Activated CD8-positive, alpha-beta memory T cell treated with anti-CD3 and anti-CD28 coated beads, Interleukin-2, amount 50 U/mL, for 1 hour (primary cell): ENCODE measurements around the gene NMT1.

ENCODE experiments used
- DNase-seq: peaks from one replicate; pipeline ENCODE4 v3.0.0-alpha.2; 2020; ENCODE audit errors: extremely low read depth

NMT1 gene

DNA sequence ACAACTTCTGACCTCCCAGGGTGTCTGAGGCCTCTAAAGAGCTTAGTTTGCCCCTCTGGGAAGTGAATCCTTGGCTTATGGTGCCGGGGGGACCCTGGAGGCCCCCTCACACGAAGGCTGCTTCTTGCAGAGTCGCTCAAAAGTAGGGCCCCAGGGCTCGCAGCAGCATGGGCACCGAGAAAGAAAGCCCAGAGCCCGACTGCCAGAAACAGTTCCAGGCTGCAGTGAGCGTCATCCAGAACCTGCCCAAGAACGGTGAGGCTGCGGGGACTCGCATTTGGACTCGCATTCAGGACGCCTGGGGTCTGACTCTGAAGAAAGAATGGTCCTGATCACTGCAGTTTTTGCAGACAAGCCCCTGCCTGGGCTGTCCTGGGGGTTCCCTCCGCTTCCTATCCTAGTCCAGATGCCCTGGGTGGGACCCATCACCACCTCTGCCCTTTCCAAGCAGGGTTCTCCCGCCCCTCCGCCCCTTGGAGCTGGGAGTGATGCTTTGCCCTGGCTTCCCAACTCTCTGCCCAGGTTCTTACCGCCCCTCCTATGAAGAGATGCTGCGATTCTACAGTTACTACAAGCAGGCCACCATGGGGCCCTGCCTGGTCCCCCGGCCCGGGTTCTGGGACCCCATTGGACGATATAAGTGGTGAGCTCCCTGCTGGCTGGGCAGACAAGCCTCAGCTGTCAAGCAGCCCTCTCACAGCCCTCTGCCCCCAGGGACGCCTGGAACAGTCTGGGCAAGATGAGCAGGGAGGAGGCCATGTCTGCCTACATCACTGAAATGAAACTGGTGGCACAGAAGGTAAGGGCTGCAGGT lies 75.1 kb downstream of the NMT1 start:
- DNase-seq = no peak

- no peak for DNase-seq
These were observed 75.9 kb downstream of the NMT1 start for GRCh38 chr17:45136846-45137560.

GRCh38 chr17:45137561-45138305 lies 76.6 kb downstream of the NMT1 start:
- no peak for DNase-seq

- no peak for DNase-seq
These were observed 77.9 kb downstream of the NMT1 start for GRCh38 chr17:45138911-45139532.

DNA sequence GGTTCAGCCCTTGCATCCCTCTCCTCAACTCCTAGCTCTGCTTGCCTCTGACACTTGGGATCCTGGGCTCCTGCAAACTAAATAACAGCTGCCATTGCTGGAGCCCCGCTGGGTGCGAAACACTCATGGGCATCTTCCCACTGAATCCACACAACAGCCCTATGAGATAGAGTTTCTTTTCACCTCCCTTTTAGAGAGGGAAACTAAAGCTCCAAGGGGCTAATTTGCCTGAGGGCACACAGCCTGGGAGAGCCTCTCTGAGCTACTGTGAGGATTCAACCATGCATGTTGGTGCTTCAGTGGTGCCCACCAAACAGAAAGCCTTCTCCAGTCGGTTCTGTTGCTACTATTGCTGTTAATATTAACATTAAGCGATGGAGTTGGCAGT lies 78.4 kb downstream of the NMT1 start:
- no peak for DNase-seq

DNA sequence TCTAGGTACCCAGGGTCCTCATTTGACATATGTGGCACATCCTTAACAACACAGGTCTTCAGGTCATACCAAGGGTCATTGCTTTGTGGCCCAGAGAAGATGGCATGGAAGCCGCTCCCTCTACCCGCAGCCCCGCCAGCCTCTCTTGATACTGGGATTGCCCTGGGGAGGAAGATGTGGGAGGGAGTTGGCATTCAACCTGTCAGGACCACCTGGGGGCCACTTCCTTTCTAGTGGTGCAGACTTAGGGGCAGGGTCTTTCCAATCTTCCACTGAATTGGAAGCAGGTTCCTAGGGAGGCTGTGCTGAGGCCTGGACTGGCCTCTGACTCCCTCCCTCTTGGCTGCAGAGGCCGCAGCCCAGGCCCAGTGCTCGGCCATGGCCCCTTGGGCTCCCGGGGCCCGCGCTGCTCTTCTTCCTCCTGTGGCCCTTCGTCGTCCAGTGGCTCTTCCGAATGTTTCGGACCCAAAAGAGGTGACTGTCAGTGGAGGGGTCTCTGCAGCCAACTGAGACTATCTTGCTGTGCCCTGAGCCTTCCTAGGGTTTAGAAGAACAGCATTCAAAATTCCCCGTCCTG lies 82.1 kb downstream of the NMT1 start:
- no peak for DNase-seq

DNA sequence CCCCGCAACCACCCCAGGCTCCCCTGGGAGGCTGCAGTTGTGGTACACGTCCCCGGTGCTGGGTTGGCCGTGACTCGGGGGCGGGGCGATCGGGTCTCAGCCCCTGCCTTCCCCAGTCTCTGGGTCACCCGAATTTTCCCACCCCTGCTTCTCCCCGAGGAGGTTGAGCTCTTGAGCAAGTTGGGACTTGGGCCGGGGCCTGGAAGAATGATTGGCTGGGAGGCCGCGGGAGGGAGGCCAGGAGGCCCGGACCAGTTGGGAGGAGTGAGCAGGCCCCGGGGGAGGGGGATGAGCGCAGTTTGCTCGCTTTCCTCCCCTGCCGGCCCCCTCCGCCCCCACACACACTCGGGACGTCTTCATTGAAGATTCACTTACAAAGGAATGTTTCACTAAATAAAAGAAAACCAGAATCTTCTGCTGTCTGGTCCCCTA lies 82.7 kb downstream of the NMT1 start:
- no peak for DNase-seq

DNA sequence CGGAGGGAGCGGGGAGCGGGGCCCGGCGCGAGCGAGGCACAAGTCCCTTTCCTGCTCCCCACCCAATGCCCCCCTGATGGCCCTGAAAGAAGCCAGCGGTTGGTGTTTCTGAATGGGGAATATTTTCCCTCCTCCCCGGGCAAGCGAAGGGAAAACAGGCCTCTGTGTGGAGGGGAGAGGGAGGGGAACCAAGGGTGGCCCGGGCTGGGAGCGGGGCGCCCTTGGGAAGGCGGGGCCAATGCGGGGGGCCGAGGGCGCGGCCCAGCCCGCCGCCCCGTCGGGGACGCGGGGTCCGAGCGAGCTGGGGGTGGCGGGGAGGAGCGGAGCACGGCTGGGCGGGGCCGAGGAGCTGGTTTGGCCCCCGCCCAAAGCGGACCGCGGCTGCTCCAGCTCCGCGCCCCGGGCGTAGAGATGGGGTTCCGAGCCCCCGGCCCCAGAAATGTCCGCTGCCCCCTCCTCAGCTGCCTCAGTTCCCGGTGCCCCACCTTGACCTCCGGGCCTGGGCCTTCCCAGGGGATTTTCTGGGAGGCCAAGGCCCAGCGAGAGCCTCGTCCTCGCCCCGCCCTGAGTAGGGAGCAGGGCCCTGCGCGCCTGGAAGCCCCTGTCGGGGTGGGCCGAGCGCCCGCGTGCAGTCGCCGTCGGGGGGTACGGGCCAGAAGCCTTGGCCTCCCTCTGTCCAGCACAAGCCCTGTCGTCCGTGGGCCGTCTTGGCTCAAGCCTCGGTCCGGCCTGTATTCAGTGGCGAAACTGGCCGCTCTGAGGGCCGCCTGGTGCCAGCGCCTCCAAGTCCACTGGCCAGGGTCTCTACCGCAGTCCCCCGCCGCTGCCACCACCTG lies 83.3 kb downstream of the NMT1 start:
- DNase-seq = no peak

GRCh38 chr17:45145035-45145389 lies 83.9 kb downstream of the NMT1 start:
- no peak for DNase-seq

DNA sequence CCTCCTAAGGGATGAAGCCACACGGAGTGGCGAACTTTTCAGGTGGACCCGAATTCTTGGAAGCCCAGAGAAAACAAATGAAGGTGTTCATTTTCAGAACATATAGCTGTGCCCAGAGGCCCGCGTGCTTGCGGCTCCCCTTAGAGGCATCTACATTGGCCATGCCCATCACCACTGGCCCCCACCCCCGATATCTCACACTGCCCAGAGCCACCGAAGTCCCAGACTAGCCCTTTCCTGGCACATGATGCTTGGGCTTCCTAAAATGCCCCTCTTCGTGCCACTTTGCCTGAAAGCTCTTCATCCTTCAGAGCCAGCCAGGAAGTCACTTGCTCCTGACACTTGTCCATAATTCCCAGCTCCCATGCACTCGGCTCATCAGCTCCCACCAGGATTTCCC lies 85.0 kb downstream of the NMT1 start:
- no peak for DNase-seq

GRCh38 chr17:45146592-45146889 lies 85.4 kb downstream of the NMT1 start:
- DNase-seq = no peak

- DNase-seq = no peak
These were observed 85.9 kb downstream of the NMT1 start for GRCh38 chr17:45146890-45147580.

DNA sequence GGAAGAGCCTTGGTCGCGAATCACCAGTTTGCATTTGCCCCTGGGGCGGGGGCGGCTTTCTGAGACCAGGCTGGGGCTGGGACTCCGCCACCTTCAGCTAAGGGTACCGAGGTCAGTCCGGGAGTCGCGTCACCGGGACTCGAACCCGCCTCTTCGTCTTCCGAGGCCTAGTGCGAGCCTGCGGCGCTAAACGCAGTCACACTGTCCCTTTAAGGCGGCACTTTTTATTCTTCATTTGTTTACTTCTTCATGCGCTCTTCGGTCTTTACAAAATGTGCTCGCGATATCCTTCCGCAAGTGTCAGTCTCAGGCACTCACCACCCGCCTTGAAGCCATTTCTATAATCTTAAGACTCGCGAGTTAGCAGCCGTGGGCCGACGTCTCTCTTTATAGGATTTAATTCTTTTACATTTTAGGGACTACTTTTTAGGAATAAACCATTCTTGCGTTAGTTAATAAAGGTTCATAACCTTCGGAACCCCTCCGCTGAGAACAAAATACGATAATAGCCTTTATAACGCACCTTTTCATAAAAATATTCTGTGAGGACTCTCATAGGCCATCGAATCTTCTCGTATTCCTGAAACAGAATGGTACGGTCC lies 86.6 kb downstream of the NMT1 start:
- DNase-seq = peak; percentile 60

DNA sequence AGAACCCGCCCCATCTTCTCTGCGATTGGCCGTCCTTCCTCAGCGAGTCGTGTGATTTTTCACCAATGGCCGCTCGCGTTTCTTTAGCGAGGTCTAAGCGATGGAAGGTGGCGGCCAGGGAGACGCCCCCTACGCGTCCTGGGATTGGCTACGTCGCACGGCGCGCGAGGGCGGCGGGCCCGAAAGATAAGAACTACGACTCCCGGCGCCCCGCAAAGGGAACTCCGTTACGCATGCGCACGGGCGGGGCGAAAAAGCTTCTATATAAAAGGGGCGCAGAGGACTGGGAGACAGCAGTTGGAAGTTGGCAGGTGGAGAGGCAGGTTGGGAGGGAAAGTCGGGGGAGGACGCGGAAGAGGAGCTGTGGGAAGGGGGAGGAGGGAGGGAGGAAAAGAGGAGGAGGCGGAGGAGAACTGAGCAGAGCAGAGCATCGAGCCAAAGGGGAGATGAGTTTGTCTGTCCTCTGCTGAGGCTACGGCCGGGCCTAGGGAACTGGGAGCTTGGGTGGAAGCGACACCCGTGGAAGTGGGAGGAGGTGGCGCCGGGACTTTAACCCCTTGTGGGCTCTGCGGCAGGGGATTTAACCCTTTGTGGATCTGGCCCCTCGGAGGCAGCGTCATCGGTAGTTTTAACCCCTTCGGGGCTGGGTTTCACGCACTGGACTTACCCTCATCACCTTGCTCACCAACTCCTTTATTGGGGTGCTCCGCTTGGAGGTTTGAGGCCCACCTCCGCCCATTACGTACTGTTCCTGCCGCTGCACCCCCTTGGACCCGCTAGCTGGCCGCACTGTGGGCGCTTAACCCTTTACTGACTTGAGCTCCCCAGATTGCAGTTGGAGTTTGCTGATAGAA lies 87.3 kb downstream of the NMT1 start, which contains the start of gene HEXIM1:
HEXIM1 (plus strand) TSS at position 293 of the 854 bp plus-strand sequence. CDS start 716 bp downstream, outside the sequence.
- peak; percentile 99 for DNase-seq

DNA sequence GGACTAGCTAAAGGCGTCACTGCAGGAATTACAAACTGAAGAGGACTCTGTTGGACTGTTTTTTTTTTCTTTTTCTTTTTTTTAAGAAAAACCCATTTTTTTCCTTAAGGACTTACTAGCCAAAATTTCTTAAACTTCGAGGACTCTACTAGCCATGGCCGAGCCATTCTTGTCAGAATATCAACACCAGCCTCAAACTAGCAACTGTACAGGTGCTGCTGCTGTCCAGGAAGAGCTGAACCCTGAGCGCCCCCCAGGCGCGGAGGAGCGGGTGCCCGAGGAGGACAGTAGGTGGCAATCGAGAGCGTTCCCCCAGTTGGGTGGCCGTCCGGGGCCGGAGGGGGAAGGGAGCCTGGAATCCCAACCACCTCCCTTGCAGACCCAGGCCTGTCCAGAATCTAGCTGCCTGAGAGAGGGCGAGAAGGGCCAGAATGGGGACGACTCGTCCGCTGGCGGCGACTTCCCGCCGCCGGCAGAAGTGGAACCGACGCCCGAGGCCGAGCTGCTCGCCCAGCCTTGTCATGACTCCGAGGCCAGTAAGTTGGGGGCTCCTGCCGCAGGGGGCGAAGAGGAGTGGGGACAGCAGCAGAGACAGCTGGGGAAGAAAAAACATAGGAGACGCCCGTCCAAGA lies 88.0 kb downstream of the NMT1 start:
- no peak for DNase-seq

DNA sequence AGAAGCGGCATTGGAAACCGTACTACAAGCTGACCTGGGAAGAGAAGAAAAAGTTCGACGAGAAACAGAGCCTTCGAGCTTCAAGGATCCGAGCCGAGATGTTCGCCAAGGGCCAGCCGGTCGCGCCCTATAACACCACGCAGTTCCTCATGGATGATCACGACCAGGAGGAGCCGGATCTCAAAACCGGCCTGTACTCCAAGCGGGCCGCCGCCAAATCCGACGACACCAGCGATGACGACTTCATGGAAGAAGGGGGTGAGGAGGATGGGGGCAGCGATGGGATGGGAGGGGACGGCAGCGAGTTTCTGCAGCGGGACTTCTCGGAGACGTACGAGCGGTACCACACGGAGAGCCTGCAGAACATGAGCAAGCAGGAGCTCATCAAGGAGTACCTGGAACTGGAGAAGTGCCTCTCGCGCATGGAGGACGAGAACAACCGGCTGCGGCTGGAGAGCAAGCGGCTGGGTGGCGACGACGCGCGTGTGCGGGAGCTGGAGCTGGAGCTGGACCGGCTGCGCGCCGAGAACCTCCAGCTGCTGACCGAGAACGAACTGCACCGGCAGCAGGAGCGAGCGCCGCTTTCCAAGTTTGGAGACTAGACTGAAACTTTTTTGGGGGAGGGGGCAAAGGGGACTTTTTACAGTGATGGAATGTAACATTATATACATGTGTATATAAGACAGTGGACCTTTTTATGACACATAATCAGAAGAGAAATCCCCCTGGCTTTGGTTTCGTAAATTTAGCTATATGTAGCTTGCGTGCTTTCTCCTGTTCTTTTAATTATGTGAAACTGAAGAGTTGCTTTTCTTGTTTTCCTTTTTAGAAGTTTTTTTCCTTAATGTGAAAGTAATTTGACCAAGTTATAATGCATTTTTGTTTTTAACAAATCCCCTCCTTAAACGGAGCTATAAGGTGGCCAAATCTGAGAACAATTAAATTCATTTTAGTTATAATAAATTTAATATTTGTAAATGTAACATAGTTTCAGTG lies 88.8 kb downstream of the NMT1 start:
- DNase-seq = no peak
